ENCODE data around the gene ATN1. TPM values are rescaled to one million over a fixed set of nuclear protein-coding genes. Genes with fewer than 3 reads are reported as not detected.

Gene ATN1
- total and polyA plus RNA-seq, 2 donors (not counting 1 experiment from before 2014, with no cell fraction given), result 9.4 to 21.5 TPM

- TF ChIP-seq EZH2 (IDR thresholded peaks at IDR 0.05; ENCODE audit: low read length, missing control alignments), result no peak
- TF ChIP-seq CTCF (conservative IDR thresholded peaks at IDR 0.05 in 1 of 2, IDR thresholded peaks at IDR 0.05 in 1 of 2; ENCODE audit: low read depth in 1 of 2, low read length in 2 of 2), result no peak
Observed at GRCh38 chr12:6899837-6900519, 27.8 kb upstream of the ATN1 start.

GRCh38 chr12:6902448-6902847, 25.3 kb upstream of the ATN1 start:
- no peak for TF ChIP-seq EZH2 (IDR thresholded peaks at IDR 0.05; ENCODE audit: low read length, missing control alignments)
- TF ChIP-seq CTCF (conservative IDR thresholded peaks at IDR 0.05 in 1 of 2, IDR thresholded peaks at IDR 0.05 in 1 of 2; ENCODE audit: low read depth in 1 of 2, low read length in 2 of 2), result no peak
- Histone ChIP-seq H2AFZ (ENCODE audit: low read length) (no peak overlapping the region), H3K27me3 (ENCODE audit: control insufficient read depth, insufficient read depth, low read length) (no peaks in the 10 kb centered on the region), H3K9ac (ENCODE audit: insufficient read depth, low read length) (no peak overlapping the region), H4K20me1 (ENCODE audit: control insufficient read depth, extremely low read depth, insufficient read depth, low read length) (no peaks in the 10 kb centered on the region), H3K4me1 (ENCODE audit: control insufficient read depth, extremely low read depth, insufficient read depth, low read length) (peaks cover 2% of the 10 kb centered on the region), H3K27ac (ENCODE audit: insufficient read depth, low read length) (no peak overlapping the region), H3K9me3 (ENCODE audit: control insufficient read depth, insufficient read depth, low read depth, low read length) (no peaks in the 10 kb centered on the region), H3K4me2 (ENCODE audit: extremely low read depth, insufficient read depth, low read length) (no peak overlapping the region), H3K79me2 (ENCODE audit: control insufficient read depth, insufficient read depth, low read length) (no peaks in the 10 kb centered on the region), H3K36me3 (ENCODE audit: control insufficient read depth, insufficient read depth, low read length) (no peaks in the 10 kb centered on the region), H3K4me3 (replicated peaks in 1 of 4; ENCODE audit: control extremely low read depth in 1 of 4, insufficient read depth in 1 of 4, low read depth in 3 of 4, low read length in 4 of 4) (no peak overlapping the region)
- no peak for DNase-seq (ENCODE audit: low read depth in 2 of 2)

More at GRCh38 chr12:6899837-6900519, 27.8 kb upstream of the ATN1 start:
- no peak overlapping the region for H3K27ac ChIP-seq (ENCODE audit: insufficient read depth, low read length)
- no peaks in the 10 kb centered on the region for H3K27me3 ChIP-seq (ENCODE audit: control insufficient read depth, insufficient read depth, low read length)
- H3K4me3 ChIP-seq (replicated peaks in 1 of 4; ENCODE audit: control extremely low read depth in 1 of 4, insufficient read depth in 1 of 4, low read depth in 3 of 4, low read length in 4 of 4), result no peak overlapping the region
- no peak overlapping the region for H3K9ac ChIP-seq (ENCODE audit: insufficient read depth, low read length)
- no peaks in the 10 kb centered on the region for H3K79me2 ChIP-seq (ENCODE audit: control insufficient read depth, insufficient read depth, low read length)
- no peaks in the 10 kb centered on the region for H4K20me1 ChIP-seq (ENCODE audit: control insufficient read depth, extremely low read depth, insufficient read depth, low read length)
- H3K9me3 ChIP-seq (ENCODE audit: control insufficient read depth, insufficient read depth, low read depth, low read length), result no peaks in the 10 kb centered on the region
- H3K4me1 ChIP-seq (ENCODE audit: control insufficient read depth, extremely low read depth, insufficient read depth, low read length), result no peaks in the 10 kb centered on the region
- DNase-seq (ENCODE audit: low read depth in 2 of 2), result peak; percentile 61 to 81
- no peak overlapping the region for H2AFZ ChIP-seq (ENCODE audit: low read length)
- no peak overlapping the region for H3K4me2 ChIP-seq (ENCODE audit: extremely low read depth, insufficient read depth, low read length)
- H3K36me3 ChIP-seq (ENCODE audit: control insufficient read depth, insufficient read depth, low read length), result no peaks in the 10 kb centered on the region

- no peak overlapping the region for H3K9ac ChIP-seq (ENCODE audit: insufficient read depth, low read length)
- DNase-seq (ENCODE audit: low read depth in 2 of 2), result no peak
- H3K4me3 ChIP-seq (replicated peaks in 1 of 4; ENCODE audit: control extremely low read depth in 1 of 4, insufficient read depth in 1 of 4, low read depth in 3 of 4, low read length in 4 of 4), result no peak overlapping the region
- H4K20me1 ChIP-seq (ENCODE audit: control insufficient read depth, extremely low read depth, insufficient read depth, low read length), result no peaks in the 10 kb centered on the region
- no peak for TF ChIP-seq CTCF (conservative IDR thresholded peaks at IDR 0.05 in 1 of 2, IDR thresholded peaks at IDR 0.05 in 1 of 2; ENCODE audit: low read depth in 1 of 2, low read length in 2 of 2)
- no peaks in the 10 kb centered on the region for H3K79me2 ChIP-seq (ENCODE audit: control insufficient read depth, insufficient read depth, low read length)
- H3K36me3 ChIP-seq (ENCODE audit: control insufficient read depth, insufficient read depth, low read length), result no peaks in the 10 kb centered on the region
- H3K9me3 ChIP-seq (ENCODE audit: control insufficient read depth, insufficient read depth, low read depth, low read length), result no peaks in the 10 kb centered on the region
- peaks cover 2% of the 10 kb centered on the region for H3K4me1 ChIP-seq (ENCODE audit: control insufficient read depth, extremely low read depth, insufficient read depth, low read length)
- no peak overlapping the region for H3K4me2 ChIP-seq (ENCODE audit: extremely low read depth, insufficient read depth, low read length)
- no peaks in the 10 kb centered on the region for H3K27me3 ChIP-seq (ENCODE audit: control insufficient read depth, insufficient read depth, low read length)
- H2AFZ ChIP-seq (ENCODE audit: low read length), result no peak overlapping the region
- H3K27ac ChIP-seq (ENCODE audit: insufficient read depth, low read length), result no peak overlapping the region
Observed at GRCh38 chr12:6903722-6904121, 24.0 kb upstream of the ATN1 start.

Data from fibroblast of lung (primary cell).